Measurements from ENCODE around the gene CKAP5.

GRCh38 chr11:46719048-46719542 is 127.0 kb downstream of the CKAP5 start, which contains the start of gene F2:
- TF ChIP-seq FOXM1 (IDR thresholded peaks at IDR 0.05; ENCODE audit: borderline replicate concordance) = no peak
- TF ChIP-seq ARNT (IDR thresholded peaks at IDR 0.05) = no peak
- no peak for TF ChIP-seq SP1 (IDR thresholded peaks at IDR 0.05)
- no peak for TF ChIP-seq TARDBP (IDR thresholded peaks at IDR 0.05)
